ENCODE measurements around the gene SORL1. TPM values are rescaled to one million over a fixed set of nuclear protein-coding genes. Genes with fewer than 3 reads are reported as not detected.
"Not testable (repeated sequence)": the region's sequence is repeated elsewhere in the genome, so short reads cannot be mapped to it uniquely, and the experiment has no call there.

Gene SORL1
- total RNA-seq, 1 experiment from 2014 or later = 6.1 TPM

DNA sequence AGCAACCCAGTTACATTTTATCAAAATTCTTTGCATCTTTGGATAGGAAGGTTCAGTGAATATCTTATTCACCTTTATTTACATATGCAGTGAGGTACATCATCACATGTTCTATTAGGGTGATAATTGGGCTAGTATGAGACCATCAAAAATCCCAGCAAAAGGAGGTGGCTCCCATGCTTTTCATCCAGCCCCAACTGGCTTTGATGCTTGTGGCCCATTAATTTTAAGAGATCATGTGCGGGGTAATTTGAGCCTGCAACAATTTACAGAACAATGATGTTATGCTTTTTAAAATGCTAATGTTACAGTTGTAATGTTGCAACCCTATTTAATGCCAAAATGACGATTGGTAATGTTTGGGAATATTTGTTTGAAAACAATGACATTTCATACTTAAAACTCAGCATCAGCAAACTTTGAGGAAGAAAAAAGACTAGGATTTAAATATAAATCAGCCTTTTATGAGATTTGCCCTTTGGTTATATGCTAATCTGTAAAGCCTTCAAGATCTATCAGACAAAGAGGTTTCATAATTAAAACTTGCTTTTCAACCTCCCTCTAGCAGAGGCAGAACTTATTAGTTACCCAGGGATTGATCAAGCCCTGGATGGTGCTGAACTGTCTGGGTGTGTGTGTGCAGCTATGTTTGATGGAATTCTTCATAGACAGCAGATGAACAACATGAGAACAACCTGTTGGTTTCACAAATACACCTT, 184.1 kb downstream of the SORL1 start:
- intact Hi-C loops (cut with micrococcal nuclease; ENCODE audit: unreplicated experiment) = no loop called here
- CTCF ChIA-PET = no interaction called here
- no TSS peak for BruUV-seq (replicated peaks)
- no peak for DNase-seq
- no peaks in the 10 kb centered on the region for H3K4me1 Mint-ChIP-seq (ENCODE audit: low read depth, unreplicated experiment)
- no peaks in the 10 kb centered on the region for H3K27me3 Mint-ChIP-seq (ENCODE audit: unreplicated experiment)
- TF ChIP-seq, protein P1, sequence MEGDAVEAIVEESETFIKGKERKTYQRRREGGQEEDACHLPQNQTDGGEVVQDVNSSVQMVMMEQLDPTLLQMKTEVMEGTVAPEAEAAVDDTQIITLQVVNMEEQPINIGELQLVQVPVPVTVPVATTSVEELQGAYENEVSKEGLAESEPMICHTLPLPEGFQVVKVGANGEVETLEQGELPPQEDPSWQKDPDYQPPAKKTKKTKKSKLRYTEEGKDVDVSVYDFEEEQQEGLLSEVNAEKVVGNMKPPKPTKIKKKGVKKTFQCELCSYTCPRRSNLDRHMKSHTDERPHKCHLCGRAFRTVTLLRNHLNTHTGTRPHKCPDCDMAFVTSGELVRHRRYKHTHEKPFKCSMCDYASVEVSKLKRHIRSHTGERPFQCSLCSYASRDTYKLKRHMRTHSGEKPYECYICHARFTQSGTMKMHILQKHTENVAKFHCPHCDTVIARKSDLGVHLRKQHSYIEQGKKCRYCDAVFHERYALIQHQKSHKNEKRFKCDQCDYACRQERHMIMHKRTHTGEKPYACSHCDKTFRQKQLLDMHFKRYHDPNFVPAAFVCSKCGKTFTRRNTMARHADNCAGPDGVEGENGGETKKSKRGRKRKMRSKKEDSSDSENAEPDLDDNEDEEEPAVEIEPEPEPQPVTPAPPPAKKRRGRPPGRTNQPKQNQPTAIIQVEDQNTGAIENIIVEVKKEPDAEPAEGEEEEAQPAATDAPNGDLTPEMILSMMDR (IDR thresholded peaks at IDR 0.05; ENCODE audit: unreplicated experiment) = no peak
- no peak overlapping the region for H3K27ac Mint-ChIP-seq (ENCODE audit: unreplicated experiment)
- peaks cover 2% of the 10 kb centered on the region for H3K9me3 Mint-ChIP-seq (ENCODE audit: low read depth, unreplicated experiment)
- H3K4me3 Mint-ChIP-seq (ENCODE audit: low read depth, unreplicated experiment) = no peak overlapping the region
- H3K36me3 Mint-ChIP-seq (ENCODE audit: insufficient read depth, unreplicated experiment) = no peaks in the 10 kb centered on the region

DNA sequence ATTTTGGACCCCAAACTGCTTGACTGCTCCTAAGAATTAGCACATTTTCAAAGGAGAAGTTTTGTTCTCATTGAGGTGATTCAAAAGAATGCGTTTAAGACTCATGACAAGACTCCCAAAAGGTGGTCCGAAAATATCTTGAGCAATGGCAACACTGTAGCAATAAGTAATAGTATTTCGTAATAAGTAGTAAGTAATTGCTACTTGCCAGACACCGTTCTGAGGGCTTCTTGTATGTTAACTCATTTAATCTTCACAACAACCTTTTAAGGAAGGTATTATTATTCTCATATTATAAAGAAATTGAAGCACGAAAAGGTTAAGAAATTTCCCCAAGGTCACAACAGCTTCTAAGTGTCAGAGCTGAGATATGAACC, 184.7 kb downstream of the SORL1 start:
- CTCF ChIA-PET = no interaction called here
- H3K27me3 Mint-ChIP-seq (ENCODE audit: unreplicated experiment) = no peaks in the 10 kb centered on the region
- no TSS peak for BruUV-seq (replicated peaks)
- no peak overlapping the region for H3K4me3 Mint-ChIP-seq (ENCODE audit: low read depth, unreplicated experiment)
- H3K4me1 Mint-ChIP-seq (ENCODE audit: low read depth, unreplicated experiment) = no peaks in the 10 kb centered on the region
- no peak overlapping the region for H3K27ac Mint-ChIP-seq (ENCODE audit: unreplicated experiment)
- TF ChIP-seq, protein P1 (IDR thresholded peaks at IDR 0.05; ENCODE audit: unreplicated experiment) = no peak
- no peak for DNase-seq
- H3K36me3 Mint-ChIP-seq (ENCODE audit: insufficient read depth, unreplicated experiment) = no peaks in the 10 kb centered on the region
- intact Hi-C loops (cut with micrococcal nuclease; ENCODE audit: unreplicated experiment) = no loop called here
- peaks cover 2% of the 10 kb centered on the region for H3K9me3 Mint-ChIP-seq (ENCODE audit: low read depth, unreplicated experiment)

DNA sequence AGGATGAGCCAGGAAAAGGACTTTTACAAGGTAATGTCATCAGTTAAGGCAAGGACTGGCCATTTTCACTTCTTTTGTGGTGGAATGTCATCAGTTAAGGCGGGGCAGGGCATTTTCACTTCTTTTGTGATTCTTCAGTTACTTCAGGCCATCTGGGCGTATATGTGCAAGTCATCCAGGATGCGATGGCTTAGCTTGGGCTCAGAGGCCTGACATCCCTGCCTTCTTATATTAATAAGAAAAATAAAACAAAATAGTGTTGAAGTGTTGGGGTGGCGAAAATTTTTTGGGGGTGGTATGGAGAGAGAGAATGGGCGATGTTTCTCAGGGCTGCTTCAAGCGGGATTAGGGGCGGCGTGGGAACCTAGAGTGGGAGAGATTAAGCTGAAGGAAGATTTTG, 185.5 kb downstream of the SORL1 start:
- H3K27ac Mint-ChIP-seq (ENCODE audit: unreplicated experiment); intact Hi-C loops (cut with micrococcal nuclease; ENCODE audit: unreplicated experiment); DNase-seq; H3K36me3 Mint-ChIP-seq (ENCODE audit: insufficient read depth, unreplicated experiment); H3K4me1 Mint-ChIP-seq (ENCODE audit: low read depth, unreplicated experiment); CTCF ChIA-PET; H3K4me3 Mint-ChIP-seq (ENCODE audit: low read depth, unreplicated experiment); BruUV-seq (replicated peaks); H3K9me3 Mint-ChIP-seq (ENCODE audit: low read depth, unreplicated experiment); H3K27me3 Mint-ChIP-seq (ENCODE audit: unreplicated experiment): not testable (repeated sequence)

DNA sequence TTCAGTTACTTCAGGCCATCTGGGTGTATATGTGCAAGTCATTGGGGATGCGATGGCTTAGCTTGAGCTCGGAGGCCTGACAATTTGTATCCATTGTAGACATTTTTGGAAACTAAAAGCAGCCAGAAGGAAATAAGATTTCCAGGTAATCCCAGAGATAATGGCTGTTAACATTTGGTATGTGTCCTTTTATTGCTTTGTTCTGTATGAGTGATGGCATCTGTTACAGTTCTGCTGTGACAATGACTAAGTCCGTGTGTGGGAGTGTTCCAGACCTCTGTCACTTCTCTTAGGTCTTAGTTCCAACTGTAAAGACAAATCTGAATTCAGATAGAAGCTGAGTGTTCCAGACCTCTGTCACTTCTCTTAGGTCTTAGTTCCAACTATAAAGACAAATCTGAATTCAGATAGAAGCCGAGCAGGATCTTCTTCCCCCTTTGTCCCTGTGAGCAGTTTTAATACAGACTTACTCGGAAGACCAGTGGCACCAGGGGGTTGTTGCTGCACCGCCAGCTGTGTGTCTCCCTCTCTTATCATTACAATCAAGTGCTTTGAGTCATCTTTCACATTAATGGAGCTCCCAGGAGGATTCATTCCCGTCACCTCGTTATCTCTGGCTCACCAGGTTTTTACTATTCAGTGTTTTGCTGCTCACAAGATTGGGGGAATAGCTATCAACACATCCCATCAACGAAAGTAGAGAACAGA, 191.5 kb downstream of the SORL1 start:
- H3K4me1 Mint-ChIP-seq (ENCODE audit: low read depth, unreplicated experiment) = no peaks in the 10 kb centered on the region
- H3K27ac Mint-ChIP-seq (ENCODE audit: unreplicated experiment) = no peak overlapping the region
- TF ChIP-seq, protein P1 (IDR thresholded peaks at IDR 0.05; ENCODE audit: unreplicated experiment) = no peak
- DNase-seq = no peak
- H3K36me3 Mint-ChIP-seq (ENCODE audit: insufficient read depth, unreplicated experiment) = no peaks in the 10 kb centered on the region
- intact Hi-C loops (cut with micrococcal nuclease; ENCODE audit: unreplicated experiment) = no loop called here
- CTCF ChIA-PET = no interaction called here
- BruUV-seq (replicated peaks) = no TSS peak
- no peak overlapping the region for H3K4me3 Mint-ChIP-seq (ENCODE audit: low read depth, unreplicated experiment)
- no peaks in the 10 kb centered on the region for H3K9me3 Mint-ChIP-seq (ENCODE audit: low read depth, unreplicated experiment)
- H3K27me3 Mint-ChIP-seq (ENCODE audit: unreplicated experiment) = peaks cover 27% of the 10 kb centered on the region

DNA sequence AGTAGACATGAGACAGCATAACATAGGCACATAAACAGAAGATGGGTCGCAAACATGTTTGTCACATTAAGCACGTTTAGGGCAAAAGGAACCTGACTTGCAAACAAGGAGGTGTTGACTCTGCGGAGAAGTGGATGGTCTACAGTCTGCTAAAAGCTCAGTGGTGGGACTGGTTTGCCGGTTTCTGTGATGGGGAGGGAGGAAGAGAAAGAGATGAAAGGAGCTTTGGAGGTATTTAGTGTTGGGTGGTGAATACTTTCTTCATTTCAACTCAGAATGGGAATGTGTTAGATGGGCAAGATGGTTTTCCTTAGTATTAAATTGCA, 192.0 kb downstream of the SORL1 start:
- no peaks in the 10 kb centered on the region for H3K4me1 Mint-ChIP-seq (ENCODE audit: low read depth, unreplicated experiment)
- intact Hi-C loops (cut with micrococcal nuclease; ENCODE audit: unreplicated experiment) = no loop called here
- no peaks in the 10 kb centered on the region for H3K9me3 Mint-ChIP-seq (ENCODE audit: low read depth, unreplicated experiment)
- CTCF ChIA-PET = no interaction called here
- no peak overlapping the region for H3K27ac Mint-ChIP-seq (ENCODE audit: unreplicated experiment)
- no peaks in the 10 kb centered on the region for H3K36me3 Mint-ChIP-seq (ENCODE audit: insufficient read depth, unreplicated experiment)
- DNase-seq = no peak
- H3K27me3 Mint-ChIP-seq (ENCODE audit: unreplicated experiment) = peaks cover 32% of the 10 kb centered on the region
- no peak overlapping the region for H3K4me3 Mint-ChIP-seq (ENCODE audit: low read depth, unreplicated experiment)
- TF ChIP-seq, protein P1 (IDR thresholded peaks at IDR 0.05; ENCODE audit: unreplicated experiment) = no peak
- BruUV-seq (replicated peaks) = no TSS peak

Data from Calu3 (cell line).